Measurements from ENCODE around the gene ATP6V1B1. TPM values are rescaled to one million over a fixed set of nuclear protein-coding genes. Genes with fewer than 3 reads are reported as not detected.

The ATP6V1B1 gene
- total and polyA plus RNA-seq, 9 of the 15 experiments (the other 6 are each of a cell fraction or from before 2014, with no cell fraction given): not detected

DNA sequence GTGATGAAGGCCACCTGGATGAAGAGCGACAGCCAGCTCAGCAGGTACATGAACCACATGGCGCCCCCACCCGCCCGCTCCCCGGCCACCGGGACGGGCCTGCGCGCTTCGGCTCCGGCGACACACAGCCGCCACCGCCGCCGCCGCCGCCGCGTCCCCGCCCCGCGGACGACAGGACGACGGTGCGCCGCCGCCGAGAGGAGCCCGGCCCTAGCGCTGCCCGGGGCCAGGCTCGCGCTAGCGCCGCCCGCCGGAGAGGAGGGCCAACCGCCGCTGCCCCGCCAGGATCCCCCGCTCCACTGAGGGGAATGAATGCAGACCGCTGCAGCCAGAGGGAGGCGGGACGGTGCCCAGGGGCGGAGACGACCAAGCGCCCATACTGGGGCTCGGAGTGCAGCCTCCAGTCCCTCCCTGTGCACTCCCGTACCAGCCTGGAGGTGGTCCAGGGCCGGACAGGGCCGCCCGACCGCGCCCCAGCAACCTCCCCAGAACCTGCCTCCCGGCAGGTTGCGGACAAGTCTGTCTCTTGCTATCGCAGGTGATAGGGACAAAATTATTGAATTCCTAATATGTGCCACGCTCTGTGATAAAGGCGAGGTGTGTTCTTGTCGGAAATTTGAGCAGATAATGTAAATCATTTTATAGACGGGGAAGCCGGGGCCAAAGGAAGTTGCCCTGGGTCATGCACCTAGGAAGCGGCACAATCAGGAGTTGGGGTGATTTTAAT, 59.2 kb downstream of the ATP6V1B1 start, which contains the start of gene TEX261 (continued):
- no peak for TF ChIP-seq SRSF9 (IDR thresholded peaks at IDR 0.05; ENCODE audit: borderline replicate concordance, low read depth, low read length)
- TF ChIP-seq, protein P1, sequence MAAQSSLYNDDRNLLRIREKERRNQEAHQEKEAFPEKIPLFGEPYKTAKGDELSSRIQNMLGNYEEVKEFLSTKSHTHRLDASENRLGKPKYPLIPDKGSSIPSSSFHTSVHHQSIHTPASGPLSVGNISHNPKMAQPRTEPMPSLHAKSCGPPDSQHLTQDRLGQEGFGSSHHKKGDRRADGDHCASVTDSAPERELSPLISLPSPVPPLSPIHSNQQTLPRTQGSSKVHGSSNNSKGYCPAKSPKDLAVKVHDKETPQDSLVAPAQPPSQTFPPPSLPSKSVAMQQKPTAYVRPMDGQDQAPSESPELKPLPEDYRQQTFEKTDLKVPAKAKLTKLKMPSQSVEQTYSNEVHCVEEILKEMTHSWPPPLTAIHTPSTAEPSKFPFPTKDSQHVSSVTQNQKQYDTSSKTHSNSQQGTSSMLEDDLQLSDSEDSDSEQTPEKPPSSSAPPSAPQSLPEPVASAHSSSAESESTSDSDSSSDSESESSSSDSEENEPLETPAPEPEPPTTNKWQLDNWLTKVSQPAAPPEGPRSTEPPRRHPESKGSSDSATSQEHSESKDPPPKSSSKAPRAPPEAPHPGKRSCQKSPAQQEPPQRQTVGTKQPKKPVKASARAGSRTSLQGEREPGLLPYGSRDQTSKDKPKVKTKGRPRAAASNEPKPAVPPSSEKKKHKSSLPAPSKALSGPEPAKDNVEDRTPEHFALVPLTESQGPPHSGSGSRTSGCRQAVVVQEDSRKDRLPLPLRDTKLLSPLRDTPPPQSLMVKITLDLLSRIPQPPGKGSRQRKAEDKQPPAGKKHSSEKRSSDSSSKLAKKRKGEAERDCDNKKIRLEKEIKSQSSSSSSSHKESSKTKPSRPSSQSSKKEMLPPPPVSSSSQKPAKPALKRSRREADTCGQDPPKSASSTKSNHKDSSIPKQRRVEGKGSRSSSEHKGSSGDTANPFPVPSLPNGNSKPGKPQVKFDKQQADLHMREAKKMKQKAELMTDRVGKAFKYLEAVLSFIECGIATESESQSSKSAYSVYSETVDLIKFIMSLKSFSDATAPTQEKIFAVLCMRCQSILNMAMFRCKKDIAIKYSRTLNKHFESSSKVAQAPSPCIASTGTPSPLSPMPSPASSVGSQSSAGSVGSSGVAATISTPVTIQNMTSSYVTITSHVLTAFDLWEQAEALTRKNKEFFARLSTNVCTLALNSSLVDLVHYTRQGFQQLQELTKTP (IDR thresholded peaks at IDR 0.05; ENCODE audit: low read depth in 1 of 2, partially characterized antibody in 2 of 2): no peak
- no peak for TF ChIP-seq THRB (CRISPR knock-in tag; conservative IDR thresholded peaks at IDR 0.05)
- TF ChIP-seq ZBTB5 (IDR thresholded peaks at IDR 0.05): no peak
- no peak for TF ChIP-seq RAD21 (CRISPR knock-in tag; conservative IDR thresholded peaks at IDR 0.05 in 1 of 2, IDR thresholded peaks at IDR 0.05 in 1 of 2)
- TF ChIP-seq MEF2A (IDR thresholded peaks at IDR 0.05; ENCODE audit: control insufficient read depth, low read depth, low read length): peak; percentile 30; the same call in 1 of the 2 replicates
- TF ChIP-seq SETDB1 (IDR thresholded peaks at IDR 0.05; ENCODE audit: low read length): no peak
- no peak for TF ChIP-seq ZNF232 (CRISPR knock-in tag; IDR thresholded peaks at IDR 0.05)
- TF ChIP-seq NR3C1 (CRISPR knock-in tag; IDR thresholded peaks at IDR 0.05): no peak
- TF ChIP-seq, protein P2, sequence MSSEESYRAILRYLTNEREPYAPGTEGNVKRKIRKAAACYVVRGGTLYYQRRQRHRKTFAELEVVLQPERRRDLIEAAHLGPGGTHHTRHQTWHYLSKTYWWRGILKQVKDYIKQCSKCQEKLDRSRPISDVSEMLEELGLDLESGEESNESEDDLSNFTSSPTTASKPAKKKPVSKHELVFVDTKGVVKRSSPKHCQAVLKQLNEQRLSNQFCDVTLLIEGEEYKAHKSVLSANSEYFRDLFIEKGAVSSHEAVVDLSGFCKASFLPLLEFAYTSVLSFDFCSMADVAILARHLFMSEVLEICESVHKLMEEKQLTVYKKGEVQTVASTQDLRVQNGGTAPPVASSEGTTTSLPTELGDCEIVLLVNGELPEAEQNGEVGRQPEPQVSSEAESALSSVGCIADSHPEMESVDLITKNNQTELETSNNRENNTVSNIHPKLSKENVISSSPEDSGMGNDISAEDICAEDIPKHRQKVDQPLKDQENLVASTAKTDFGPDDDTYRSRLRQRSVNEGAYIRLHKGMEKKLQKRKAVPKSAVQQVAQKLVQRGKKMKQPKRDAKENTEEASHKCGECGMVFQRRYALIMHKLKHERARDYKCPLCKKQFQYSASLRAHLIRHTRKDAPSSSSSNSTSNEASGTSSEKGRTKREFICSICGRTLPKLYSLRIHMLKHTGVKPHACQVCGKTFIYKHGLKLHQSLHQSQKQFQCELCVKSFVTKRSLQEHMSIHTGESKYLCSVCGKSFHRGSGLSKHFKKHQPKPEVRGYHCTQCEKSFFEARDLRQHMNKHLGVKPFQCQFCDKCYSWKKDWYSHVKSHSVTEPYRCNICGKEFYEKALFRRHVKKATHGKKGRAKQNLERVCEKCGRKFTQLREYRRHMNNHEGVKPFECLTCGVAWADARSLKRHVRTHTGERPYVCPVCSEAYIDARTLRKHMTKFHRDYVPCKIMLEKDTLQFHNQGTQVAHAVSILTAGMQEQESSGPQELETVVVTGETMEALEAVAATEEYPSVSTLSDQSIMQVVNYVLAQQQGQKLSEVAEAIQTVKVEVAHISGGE (CRISPR knock-in tag; IDR thresholded peaks at IDR 0.05): peak in 1 of 3 experiments; percentile 69; a peak in 1 of 6 replicates
- no peak for TF ChIP-seq NFATC3 (IDR thresholded peaks at IDR 0.05)
- no peak for TF ChIP-seq ZFP30 (CRISPR knock-in tag; IDR thresholded peaks at IDR 0.05; ENCODE audit: borderline replicate concordance)
- no peak for TF ChIP-seq ZNF316 (IDR thresholded peaks at IDR 0.05)
